Stimulated activated CD4-positive, alpha-beta T cell treated with anti-CD3 and anti-CD28 coated beads, Interleukin-15, amount 100 ng/mL, for 1 hour (primary cell): ENCODE measurements around the gene CTNNBIP1.

Experiments used
- DNase-seq, 2 donors: peaks; one replicate each; pipeline ENCODE4 v3.0.0-alpha.2; 2020; ENCODE audit warnings: low read depth in 1 of 2, low spot score in 1 of 2

CTNNBIP1 gene

GRCh38 chr1:9835758-9836631, 74.1 kb downstream of the CTNNBIP1 start:
- no peak for DNase-seq

- DNase-seq = no peak
Measured at GRCh38 chr1:9835404-9835757, 74.7 kb downstream of the CTNNBIP1 start.

GRCh38 chr1:9833632-9834031, 76.4 kb downstream of the CTNNBIP1 start:
- no peak for DNase-seq

- DNase-seq = no peak
Measured at GRCh38 chr1:9827558-9828185, 82.4 kb downstream of the CTNNBIP1 start.

GRCh38 chr1:9826616-9827015, 83.5 kb downstream of the CTNNBIP1 start:
- DNase-seq = no peak

GRCh38 chr1:9826087-9826486, 84.0 kb downstream of the CTNNBIP1 start:
- no peak for DNase-seq

- peak in 1 of 2 donors; percentile 18 for DNase-seq
Measured at GRCh38 chr1:9825093-9826074, 84.7 kb downstream of the CTNNBIP1 start.

- no peak for DNase-seq
Measured at GRCh38 chr1:9824702-9825089, 85.4 kb downstream of the CTNNBIP1 start.

- DNase-seq = peak; percentile 78 to 84
Measured at GRCh38 chr1:9823943-9824701, 85.9 kb downstream of the CTNNBIP1 start, which contains the start of gene CLSTN1. CLSTN1 (minus strand) TSS chr1:9823965; CDS start chr1:9823733, 232 bp downstream.

- no peak for DNase-seq
Measured at GRCh38 chr1:9823693-9823942, 86.5 kb downstream of the CTNNBIP1 start.

GRCh38 chr1:9822897-9823692, 87.0 kb downstream of the CTNNBIP1 start:
- peak in 1 of 2 donors; percentile 9 for DNase-seq

GRCh38 chr1:9822490-9822889, 87.6 kb downstream of the CTNNBIP1 start:
- DNase-seq = no peak

- no peak for DNase-seq
Measured at GRCh38 chr1:9821710-9822109, 88.4 kb downstream of the CTNNBIP1 start.

GRCh38 chr1:9820521-9820920, 89.5 kb downstream of the CTNNBIP1 start:
- DNase-seq = no peak

GRCh38 chr1:9817734-9818133, 92.3 kb downstream of the CTNNBIP1 start:
- no peak for DNase-seq

- no peak for DNase-seq
Measured at GRCh38 chr1:9816199-9816598, 93.9 kb downstream of the CTNNBIP1 start.

GRCh38 chr1:9815150-9815549, 94.9 kb downstream of the CTNNBIP1 start:
- no peak for DNase-seq

GRCh38 chr1:9814619-9815018, 95.5 kb downstream of the CTNNBIP1 start:
- no peak for DNase-seq

GRCh38 chr1:9811239-9811966, 98.7 kb downstream of the CTNNBIP1 start:
- DNase-seq = no peak
